NCI-H146 treated with DMSO at 0.1 percent for 48 hours (cell line): ENCODE data around the gene BAIAP3.
A peak's percentile ranks its signal among the peaks of the same experiment; 100 is the strongest.

ENCODE experiments used
- DNase-seq: peaks from one replicate; lab custom pipeline; 2025; ENCODE audit not compliant: unreplicated experiment; lab: John Stamatoyannopoulos, UW

The BAIAP3 gene

GRCh38 chr16:1298406-1298805 lies 35.0 kb upstream of the BAIAP3 start:
- DNase-seq = no peak

- no peak for DNase-seq
Measured at GRCh38 chr16:1299012-1299867, 34.2 kb upstream of the BAIAP3 start.

GRCh38 chr16:1299868-1300203 lies 33.6 kb upstream of the BAIAP3 start:
- DNase-seq = no peak

GRCh38 chr16:1300664-1301476 lies 32.6 kb upstream of the BAIAP3 start:
- peak; percentile 19 for DNase-seq

GRCh38 chr16:1301562-1301961 lies 31.9 kb upstream of the BAIAP3 start:
- no peak for DNase-seq

GRCh38 chr16:1305823-1306222 lies 27.6 kb upstream of the BAIAP3 start:
- no peak for DNase-seq

- no peak for DNase-seq
Measured at GRCh38 chr16:1306334-1306733, 27.1 kb upstream of the BAIAP3 start.

GRCh38 chr16:1308036-1308976 lies 25.1 kb upstream of the BAIAP3 start:
- DNase-seq = no peak

GRCh38 chr16:1308977-1309885 lies 24.2 kb upstream of the BAIAP3 start, which contains the start of gene UBE2I:
TSS of gene UBE2I (plus strand) at chr16:1309636. CDS start at chr16:1314031, 4,395 bp downstream.
- DNase-seq = peak; percentile 92

- DNase-seq = no peak
Measured at GRCh38 chr16:1309888-1310831, 23.3 kb upstream of the BAIAP3 start.

GRCh38 chr16:1310832-1311200 lies 22.6 kb upstream of the BAIAP3 start:
- no peak for DNase-seq

- no peak for DNase-seq
Measured at GRCh38 chr16:1311212-1311737, 22.2 kb upstream of the BAIAP3 start.

- DNase-seq = no peak
Measured at GRCh38 chr16:1311738-1312466, 21.5 kb upstream of the BAIAP3 start.

- DNase-seq = no peak
Measured at GRCh38 chr16:1312467-1312816, 21.0 kb upstream of the BAIAP3 start.

- DNase-seq = no peak
Measured at GRCh38 chr16:1312903-1313302, 20.5 kb upstream of the BAIAP3 start.

GRCh38 chr16:1313721-1314369 lies 19.6 kb upstream of the BAIAP3 start:
- no peak for DNase-seq

GRCh38 chr16:1314399-1315068 lies 18.9 kb upstream of the BAIAP3 start:
- no peak for DNase-seq
